ENCODE results near the gene SMIM12.

- TF ChIP-seq POLR2A (IDR thresholded peaks at IDR 0.05; ENCODE audit: low read length) (no peak), KDM5A (IDR thresholded peaks at IDR 0.05) (no peak), CEBPB (IDR thresholded peaks at IDR 0.05) (no peak), CTCF (IDR thresholded peaks at IDR 0.05) (no peak), EP300 (IDR thresholded peaks at IDR 0.05) (no peak), RAD21 (conservative IDR thresholded peaks at IDR 0.05 in 1 of 2, IDR thresholded peaks at IDR 0.05 in 1 of 2) (no peak), TFCP2L1 (CRISPR knock-in tag; IDR thresholded peaks at IDR 0.05) (no peak), RNF2 (IDR thresholded peaks at IDR 0.05; ENCODE audit: borderline replicate concordance, low read depth) (no peak)
Observed at GRCh38 chr1:34833711-34834110, 25.8 kb downstream of the SMIM12 start.
